ENCODE measurements around the gene C1QL3.

C1QL3 gene

DNA sequence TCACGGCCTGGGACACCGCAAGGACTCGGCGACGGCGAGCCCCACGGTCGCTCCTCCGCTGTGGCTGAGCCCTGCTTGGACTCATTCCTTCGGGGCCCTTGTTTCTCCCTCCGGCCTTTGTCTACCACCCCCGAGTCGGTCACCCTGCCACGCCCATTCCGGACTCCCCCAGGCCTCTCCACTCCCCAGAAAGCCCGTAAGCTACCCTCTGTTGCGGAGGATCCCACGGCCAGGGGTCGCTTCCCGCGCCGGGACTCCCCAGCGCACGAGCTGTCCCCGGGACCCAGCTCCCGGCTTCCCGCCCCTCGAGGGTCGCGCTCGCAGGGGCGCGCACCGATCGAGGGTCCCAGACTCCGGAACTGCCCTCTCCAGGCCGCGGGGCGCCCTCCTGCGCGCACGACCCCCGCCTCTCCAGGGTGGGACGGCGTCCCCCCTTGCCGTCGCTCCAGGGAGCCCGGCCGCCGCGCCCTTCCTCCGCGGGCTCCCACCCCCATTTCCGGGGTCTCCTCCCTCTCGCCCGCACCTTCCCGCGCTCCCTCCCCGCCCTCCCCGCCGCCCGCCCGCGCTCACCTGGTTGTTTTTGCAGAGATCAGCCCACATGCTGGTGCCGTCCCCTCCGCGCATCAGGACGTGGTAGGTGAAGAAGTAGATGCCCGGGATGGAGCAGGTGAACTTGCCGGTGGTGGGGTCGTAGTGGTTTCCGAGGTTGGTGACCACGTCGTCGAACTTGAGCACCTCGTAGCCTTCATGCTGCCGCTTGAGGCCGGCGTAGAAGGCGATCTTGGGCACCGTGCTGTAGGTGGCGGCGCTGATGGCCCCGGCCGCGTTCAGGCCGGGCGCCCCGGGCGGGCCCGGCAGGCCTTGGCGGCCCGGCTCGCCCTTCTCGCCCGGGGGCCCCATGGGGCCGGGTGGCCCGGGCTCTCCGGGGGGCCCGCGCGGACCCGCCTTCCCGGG lies 1.5 kb downstream of the C1QL3 start:
- Mint-ChIP-seq H3K27me3 (peaks cover 47% of the 10 kb centered on the region), H3K27ac (no peak overlapping the region), H3K36me3 (ENCODE audit: low read depth) (no peaks in the 10 kb centered on the region), H3K4me3 (peak overlapping the region; percentile 28), H3K9me3 (no peaks in the 10 kb centered on the region), H3K4me1 (ENCODE audit: low read depth) (peaks cover 16% of the 10 kb centered on the region)
- intact Hi-C loops (cut with micrococcal nuclease): no loop called here

DNA sequence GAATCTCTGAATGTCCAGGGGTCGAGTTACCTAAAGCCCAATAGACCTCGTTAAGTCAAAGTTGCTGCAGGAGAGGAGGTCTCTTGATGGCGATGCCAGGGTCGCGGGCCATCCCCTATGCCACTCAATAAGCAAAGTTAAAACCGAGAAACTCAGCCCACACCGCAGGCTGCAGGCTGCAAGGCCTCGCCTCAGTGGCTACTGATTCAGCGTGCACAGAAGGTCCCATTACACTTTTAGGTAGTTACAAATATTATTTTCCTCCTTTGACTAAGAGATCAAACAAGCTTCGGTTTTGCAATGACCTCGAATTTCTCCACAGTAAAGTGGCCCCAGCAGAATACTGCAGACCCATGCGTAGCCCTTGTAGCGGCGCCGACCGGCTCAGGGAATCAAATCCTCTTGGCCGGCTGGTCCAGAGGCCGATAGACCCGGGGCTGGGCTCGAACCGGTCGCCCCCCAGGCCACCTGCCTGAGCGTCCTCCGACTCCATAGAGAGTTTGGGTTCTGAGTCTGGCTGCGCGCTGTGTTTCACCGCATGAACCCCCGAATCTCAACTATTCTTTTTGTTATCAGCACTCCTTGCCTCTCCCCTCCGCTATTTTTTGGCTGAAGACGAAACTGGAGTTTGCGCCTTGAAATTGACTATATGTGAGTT lies 2.3 kb downstream of the C1QL3 start:
- Mint-ChIP-seq H3K9me3 (no peaks in the 10 kb centered on the region), H3K4me3 (peak overlapping the region; percentile 28), H3K4me1 (ENCODE audit: low read depth) (peaks cover 16% of the 10 kb centered on the region), H3K27ac (no peak overlapping the region), H3K27me3 (peaks cover 44% of the 10 kb centered on the region), H3K36me3 (ENCODE audit: low read depth) (no peaks in the 10 kb centered on the region)
- intact Hi-C loops (cut with micrococcal nuclease): no loop called here

DNA sequence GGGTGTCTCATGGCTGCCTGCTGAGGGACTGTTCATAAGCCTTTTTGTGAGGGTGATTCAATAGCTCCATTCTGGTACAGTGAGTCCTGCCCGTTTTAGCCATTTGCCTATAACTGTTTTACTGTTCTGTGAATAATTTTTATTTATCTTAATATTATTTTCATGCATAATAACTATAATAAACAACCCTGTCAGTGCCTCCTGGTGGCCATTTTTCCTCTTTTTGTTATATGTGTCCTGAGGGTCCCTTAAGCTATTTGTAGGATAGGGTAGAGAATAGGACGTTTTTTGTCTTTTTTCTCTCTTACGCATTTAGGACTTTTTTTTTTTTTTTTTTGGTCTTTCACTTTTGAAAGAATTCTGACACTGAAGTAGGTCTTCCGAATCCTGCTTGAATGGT lies 2.9 kb downstream of the C1QL3 start:
- Mint-ChIP-seq H3K4me3 (no peak overlapping the region), H3K36me3 (ENCODE audit: low read depth) (no peaks in the 10 kb centered on the region), H3K27ac (no peak overlapping the region), H3K4me1 (ENCODE audit: low read depth) (peaks cover 16% of the 10 kb centered on the region), H3K9me3 (no peaks in the 10 kb centered on the region), H3K27me3 (peaks cover 42% of the 10 kb centered on the region)
- intact Hi-C loops (cut with micrococcal nuclease): no loop called here

DNA sequence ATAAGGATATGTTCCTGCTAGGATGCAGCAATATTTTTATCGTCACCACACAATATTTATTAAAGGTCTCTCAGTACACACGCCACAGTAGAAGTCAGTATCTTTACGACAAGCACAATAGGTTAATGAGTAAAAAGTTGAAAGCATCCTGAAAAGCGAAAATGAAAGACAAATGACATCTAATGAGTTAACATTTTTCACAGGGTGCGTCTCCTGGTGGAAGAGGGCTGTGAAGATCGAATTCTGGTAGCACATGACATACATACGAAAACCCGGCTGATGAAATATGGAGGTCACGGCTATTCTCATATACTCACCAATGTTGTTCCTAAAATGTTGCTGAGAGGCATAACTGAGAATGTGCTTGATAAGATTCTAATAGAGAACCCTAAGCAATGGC lies 10.8 kb downstream of the C1QL3 start:
- no peaks in the 10 kb centered on the region for H3K27me3 Mint-ChIP-seq
- intact Hi-C loops (cut with micrococcal nuclease): no loop called here
- peaks cover 21% of the 10 kb centered on the region for H3K36me3 Mint-ChIP-seq (ENCODE audit: low read depth)
- no peaks in the 10 kb centered on the region for H3K4me1 Mint-ChIP-seq (ENCODE audit: low read depth)
- no peaks in the 10 kb centered on the region for H3K9me3 Mint-ChIP-seq
- H3K27ac Mint-ChIP-seq: no peak overlapping the region
- no peak overlapping the region for H3K4me3 Mint-ChIP-seq

DNA sequence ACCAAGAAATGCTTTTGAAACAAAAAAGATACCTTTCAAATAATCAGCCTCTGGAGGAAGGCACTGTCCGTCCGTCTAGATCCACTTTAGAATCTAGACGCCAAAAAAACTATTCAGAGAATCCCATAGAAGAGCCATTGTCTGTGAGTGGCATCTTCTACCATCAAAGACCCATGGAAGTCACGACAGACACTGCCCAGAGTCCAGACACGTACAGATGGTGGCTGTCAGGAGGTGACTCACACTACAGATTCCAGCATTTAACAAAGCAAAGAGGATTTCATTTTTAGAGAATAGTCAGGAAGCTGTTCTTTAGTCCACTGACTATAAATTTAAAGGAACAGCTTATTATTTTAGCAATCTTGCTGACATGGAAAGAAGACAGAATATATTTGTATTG lies 11.7 kb downstream of the C1QL3 start:
- Mint-ChIP-seq H3K9me3 (no peaks in the 10 kb centered on the region), H3K4me1 (ENCODE audit: low read depth) (no peaks in the 10 kb centered on the region), H3K36me3 (ENCODE audit: low read depth) (peaks cover 21% of the 10 kb centered on the region), H3K27me3 (no peaks in the 10 kb centered on the region), H3K4me3 (no peak overlapping the region), H3K27ac (no peak overlapping the region)
- intact Hi-C loops (cut with micrococcal nuclease): no loop called here

DNA sequence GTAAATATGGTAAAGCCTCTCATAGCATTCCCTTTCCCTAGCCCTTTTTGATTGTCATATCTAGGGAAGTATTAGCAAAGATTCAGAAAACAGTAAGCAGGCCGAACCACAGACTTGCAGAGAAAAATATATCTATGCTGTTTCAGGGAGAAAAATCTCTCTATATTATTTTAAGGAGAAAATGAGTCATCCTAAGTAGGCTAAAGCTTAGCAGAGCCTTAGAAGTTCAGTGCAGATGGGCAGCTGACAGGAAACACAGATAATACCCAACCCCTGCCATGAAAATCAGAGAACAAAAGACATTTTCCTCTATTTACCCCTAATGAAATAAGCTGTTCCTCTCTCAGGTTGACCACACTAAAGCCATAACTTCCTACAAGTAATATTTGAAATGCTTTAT lies 16.5 kb downstream of the C1QL3 start:
- Mint-ChIP-seq H3K27ac (no peak overlapping the region), H3K36me3 (ENCODE audit: low read depth) (peaks cover 18% of the 10 kb centered on the region), H3K4me1 (ENCODE audit: low read depth) (no peaks in the 10 kb centered on the region), H3K9me3 (no peaks in the 10 kb centered on the region), H3K27me3 (no peaks in the 10 kb centered on the region), H3K4me3 (no peak overlapping the region)
- intact Hi-C loops (cut with micrococcal nuclease): no loop called here

DNA sequence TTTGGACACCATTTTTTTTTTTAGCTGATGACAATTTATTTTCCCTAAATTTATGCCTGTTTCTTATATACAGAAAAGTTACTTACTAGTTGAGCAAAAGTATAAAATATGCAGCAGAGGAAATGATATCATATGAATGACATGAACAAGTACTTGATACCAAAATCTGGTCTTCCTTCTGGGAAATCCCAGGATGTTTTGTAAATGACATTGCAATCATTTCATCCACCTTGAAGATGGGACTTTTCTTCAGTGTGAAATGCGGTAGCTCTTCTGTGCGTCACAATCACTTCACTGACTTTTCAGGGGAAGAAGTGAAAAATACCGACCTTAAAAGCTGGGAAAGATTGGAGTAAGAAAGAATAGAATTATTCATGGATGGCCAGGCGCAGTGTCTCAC lies 23.8 kb downstream of the C1QL3 start:
- intact Hi-C loops (cut with micrococcal nuclease): no loop called here
- peaks cover 13% of the 10 kb centered on the region for H3K36me3 Mint-ChIP-seq (ENCODE audit: low read depth)
- H3K4me3 Mint-ChIP-seq: no peak overlapping the region
- H3K4me1 Mint-ChIP-seq (ENCODE audit: low read depth): no peaks in the 10 kb centered on the region
- H3K27me3 Mint-ChIP-seq: no peaks in the 10 kb centered on the region
- H3K9me3 Mint-ChIP-seq: no peaks in the 10 kb centered on the region
- H3K27ac Mint-ChIP-seq: no peak overlapping the region

DNA sequence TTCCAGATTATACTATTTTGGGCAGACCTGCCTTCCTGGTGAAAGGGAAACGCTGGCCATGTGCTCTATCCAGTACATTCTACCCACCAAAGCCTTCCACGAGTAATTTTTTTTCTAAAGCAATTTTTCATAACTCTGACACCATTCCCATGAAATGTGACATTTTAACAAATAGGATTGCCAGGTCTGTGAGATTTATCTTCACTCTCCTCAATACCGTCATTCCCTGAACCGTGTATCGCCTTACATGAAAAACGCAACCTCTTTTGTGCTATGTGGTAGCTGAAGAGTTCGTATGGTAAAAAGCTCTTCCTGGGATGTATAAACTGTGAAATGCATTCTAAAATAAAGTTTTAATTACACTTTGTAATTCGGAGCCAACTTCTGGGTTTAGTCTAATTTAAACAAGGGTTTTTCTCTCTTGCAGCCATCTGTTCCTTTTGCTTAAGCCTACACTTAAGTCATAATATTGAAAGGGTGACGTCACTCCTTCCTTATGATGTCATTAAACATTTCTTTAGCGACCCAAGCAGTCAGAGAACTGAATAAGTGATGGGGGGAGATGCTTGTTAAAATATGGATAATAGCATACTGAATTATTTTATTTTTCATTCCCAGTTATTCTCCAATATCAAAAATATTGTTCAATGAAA lies 27.7 kb downstream of the C1QL3 start:
- H3K36me3 Mint-ChIP-seq (ENCODE audit: low read depth): peaks cover 27% of the 10 kb centered on the region
- no peak overlapping the region for H3K27ac Mint-ChIP-seq
- no peak overlapping the region for H3K4me3 Mint-ChIP-seq
- intact Hi-C loops (cut with micrococcal nuclease): no loop called here
- no peaks in the 10 kb centered on the region for H3K4me1 Mint-ChIP-seq (ENCODE audit: low read depth)
- H3K9me3 Mint-ChIP-seq: no peaks in the 10 kb centered on the region
- H3K27me3 Mint-ChIP-seq: no peaks in the 10 kb centered on the region

DNA sequence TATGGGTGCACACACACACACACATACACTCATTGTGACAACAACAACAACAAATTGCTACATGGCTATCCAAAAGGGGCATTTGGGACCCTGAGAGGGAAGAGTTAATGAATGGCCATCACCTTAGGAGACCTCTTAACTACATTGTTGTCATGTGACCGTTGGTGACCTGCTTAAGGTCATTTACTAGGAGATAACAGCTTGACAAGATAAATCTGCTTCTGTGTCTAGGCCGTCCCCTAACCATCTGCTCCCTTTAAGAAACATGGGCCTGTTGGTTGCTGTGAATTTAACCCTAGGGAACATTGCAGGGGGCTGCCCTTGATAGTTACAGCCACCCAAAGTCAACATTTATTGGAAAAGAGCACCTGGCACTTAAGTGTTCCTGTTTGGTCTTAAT lies 29.7 kb downstream of the C1QL3 start:
- no peaks in the 10 kb centered on the region for H3K9me3 Mint-ChIP-seq
- intact Hi-C loops (cut with micrococcal nuclease): no loop called here
- H3K27me3 Mint-ChIP-seq: no peaks in the 10 kb centered on the region
- no peak overlapping the region for H3K4me3 Mint-ChIP-seq
- no peaks in the 10 kb centered on the region for H3K4me1 Mint-ChIP-seq (ENCODE audit: low read depth)
- H3K27ac Mint-ChIP-seq: no peak overlapping the region
- peaks cover 33% of the 10 kb centered on the region for H3K36me3 Mint-ChIP-seq (ENCODE audit: low read depth)

DNA sequence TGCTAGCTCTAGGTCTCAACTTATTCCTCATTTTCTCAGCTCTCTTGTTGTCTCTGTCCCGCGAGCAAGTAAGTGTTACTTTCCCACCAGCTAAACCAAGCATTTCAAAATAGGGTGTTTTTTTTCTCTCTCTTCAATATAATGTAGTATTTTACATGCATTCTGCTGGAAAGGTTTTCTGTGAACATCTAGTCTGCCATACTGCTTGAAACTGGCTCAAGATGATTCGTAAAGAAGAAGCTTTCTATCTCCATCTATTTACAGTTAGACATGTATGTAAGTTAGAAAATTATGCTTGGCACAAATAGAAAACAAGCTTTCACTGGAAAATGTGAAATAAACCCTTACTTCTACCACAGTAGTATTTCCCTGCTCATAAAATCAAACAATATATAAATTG lies 31.2 kb downstream of the C1QL3 start:
- Mint-ChIP-seq H3K9me3 (no peaks in the 10 kb centered on the region), H3K27me3 (no peaks in the 10 kb centered on the region), H3K36me3 (ENCODE audit: low read depth) (peaks cover 41% of the 10 kb centered on the region), H3K27ac (no peak overlapping the region), H3K4me1 (ENCODE audit: low read depth) (no peaks in the 10 kb centered on the region), H3K4me3 (no peak overlapping the region)
- intact Hi-C loops (cut with micrococcal nuclease): no loop called here

DNA sequence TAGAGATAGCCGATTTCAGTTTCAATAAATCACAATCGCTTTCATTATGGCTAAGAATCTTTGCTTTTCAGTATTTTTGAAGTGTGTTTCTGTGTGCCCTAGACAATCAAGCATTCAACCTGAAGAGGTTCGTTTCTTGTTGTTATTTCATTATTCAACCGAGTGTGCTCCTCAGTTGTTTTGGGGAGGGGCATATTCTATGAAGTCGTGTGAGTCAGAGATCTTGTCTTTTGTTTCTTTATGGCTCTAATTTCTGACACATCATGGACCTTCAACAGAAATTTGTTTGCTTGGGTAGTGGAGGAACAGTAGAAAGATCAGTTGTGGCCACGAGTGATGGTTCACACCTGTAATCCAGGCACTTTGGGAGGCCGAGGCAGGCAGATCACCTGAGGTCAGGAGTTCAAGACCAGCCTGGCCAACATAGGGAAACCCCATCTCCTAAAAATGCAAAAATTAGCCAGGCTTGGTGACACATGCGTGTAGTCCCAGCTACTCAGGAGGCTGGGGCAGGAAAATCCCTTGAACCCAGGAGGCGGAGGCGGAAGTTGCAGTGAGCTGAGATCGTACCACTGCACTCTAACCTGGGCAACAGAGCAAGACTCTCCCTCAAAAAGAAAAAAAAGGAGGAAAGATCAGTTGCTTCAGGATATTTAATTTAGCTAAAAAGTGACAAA lies 38.3 kb downstream of the C1QL3 start:
- no peaks in the 10 kb centered on the region for H3K4me1 Mint-ChIP-seq (ENCODE audit: low read depth)
- H3K4me3 Mint-ChIP-seq: no peak overlapping the region
- intact Hi-C loops (cut with micrococcal nuclease): no loop called here
- no peaks in the 10 kb centered on the region for H3K27me3 Mint-ChIP-seq
- peaks cover 28% of the 10 kb centered on the region for H3K36me3 Mint-ChIP-seq (ENCODE audit: low read depth)
- H3K27ac Mint-ChIP-seq: no peak overlapping the region
- no peaks in the 10 kb centered on the region for H3K9me3 Mint-ChIP-seq

DNA sequence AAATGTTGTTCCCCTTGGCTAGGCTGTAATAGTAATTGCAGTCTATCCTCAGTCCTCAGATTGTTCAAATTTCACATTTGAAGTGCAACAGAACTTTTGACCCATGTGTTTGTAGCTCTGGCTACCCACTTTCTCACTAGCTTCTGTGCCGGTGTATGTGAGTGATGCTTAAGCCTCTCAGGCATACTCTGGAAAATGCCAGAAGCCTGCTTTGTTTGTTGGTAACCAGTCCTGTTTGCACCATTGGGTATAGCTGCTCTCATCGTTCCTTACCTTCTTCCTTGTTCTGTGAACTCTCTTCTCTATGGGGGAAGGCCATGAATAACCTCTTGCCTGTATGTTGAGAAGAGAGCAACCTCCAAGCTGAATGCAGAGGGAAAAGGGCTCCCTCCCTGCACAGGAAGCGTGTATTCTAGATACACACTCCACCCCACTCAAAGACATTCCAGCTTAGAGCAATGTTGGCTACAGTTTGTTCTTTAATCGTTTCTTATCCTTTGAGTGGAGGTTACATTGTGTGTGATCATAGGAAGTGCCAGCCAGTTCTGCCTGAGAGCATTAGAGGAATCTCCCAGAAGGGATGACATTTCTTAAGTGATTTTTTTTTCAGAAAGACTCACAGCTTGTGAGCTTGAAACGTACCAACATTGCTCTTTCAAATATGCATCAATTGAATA lies 40.5 kb downstream of the C1QL3 start:
- Mint-ChIP-seq H3K9me3 (no peaks in the 10 kb centered on the region), H3K36me3 (ENCODE audit: low read depth) (peaks cover 14% of the 10 kb centered on the region), H3K4me1 (ENCODE audit: low read depth) (no peaks in the 10 kb centered on the region), H3K27ac (no peak overlapping the region), H3K27me3 (no peaks in the 10 kb centered on the region), H3K4me3 (no peak overlapping the region)
- intact Hi-C loops (cut with micrococcal nuclease): no loop called here

DNA sequence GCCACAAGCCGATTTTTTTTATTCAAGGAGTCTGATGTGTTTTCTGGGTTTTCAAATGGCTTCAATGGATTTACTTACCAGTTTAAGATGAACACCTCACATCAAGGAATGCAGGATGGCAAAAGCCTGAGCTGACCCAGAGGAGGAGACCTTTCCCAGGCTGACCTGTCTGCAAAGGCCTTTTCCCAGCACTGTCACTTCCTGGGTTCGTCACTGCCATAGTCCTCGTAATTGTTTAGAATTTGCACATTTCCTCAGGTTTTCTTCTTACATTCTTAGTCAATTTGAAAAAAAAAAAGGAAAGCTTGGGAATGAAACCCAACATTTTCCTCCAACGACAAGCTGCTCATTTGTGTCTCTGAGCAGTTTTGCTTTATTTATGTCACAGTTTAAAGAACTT lies 42.9 kb downstream of the C1QL3 start:
- no peaks in the 10 kb centered on the region for H3K27me3 Mint-ChIP-seq
- no peaks in the 10 kb centered on the region for H3K9me3 Mint-ChIP-seq
- no peaks in the 10 kb centered on the region for H3K4me1 Mint-ChIP-seq (ENCODE audit: low read depth)
- no peaks in the 10 kb centered on the region for H3K36me3 Mint-ChIP-seq (ENCODE audit: low read depth)
- no peak overlapping the region for H3K27ac Mint-ChIP-seq
- intact Hi-C loops (cut with micrococcal nuclease): no loop called here
- H3K4me3 Mint-ChIP-seq: no peak overlapping the region
